Activated T-cell treated with anti-CD3 and anti-CD28 coated beads for 48 hours (primary cell): Measurements from ENCODE around the gene NMB.
"Not testable (repeated sequence)": the region's sequence is repeated elsewhere in the genome, so short reads cannot be mapped to it uniquely, and the experiment has no call there.

Source experiments
- DNase-seq: peaks from one replicate; pipeline ENCODE4 v3.0.0-alpha.2; 2020; ENCODE audit warnings: low read depth

Gene NMB

DNA sequence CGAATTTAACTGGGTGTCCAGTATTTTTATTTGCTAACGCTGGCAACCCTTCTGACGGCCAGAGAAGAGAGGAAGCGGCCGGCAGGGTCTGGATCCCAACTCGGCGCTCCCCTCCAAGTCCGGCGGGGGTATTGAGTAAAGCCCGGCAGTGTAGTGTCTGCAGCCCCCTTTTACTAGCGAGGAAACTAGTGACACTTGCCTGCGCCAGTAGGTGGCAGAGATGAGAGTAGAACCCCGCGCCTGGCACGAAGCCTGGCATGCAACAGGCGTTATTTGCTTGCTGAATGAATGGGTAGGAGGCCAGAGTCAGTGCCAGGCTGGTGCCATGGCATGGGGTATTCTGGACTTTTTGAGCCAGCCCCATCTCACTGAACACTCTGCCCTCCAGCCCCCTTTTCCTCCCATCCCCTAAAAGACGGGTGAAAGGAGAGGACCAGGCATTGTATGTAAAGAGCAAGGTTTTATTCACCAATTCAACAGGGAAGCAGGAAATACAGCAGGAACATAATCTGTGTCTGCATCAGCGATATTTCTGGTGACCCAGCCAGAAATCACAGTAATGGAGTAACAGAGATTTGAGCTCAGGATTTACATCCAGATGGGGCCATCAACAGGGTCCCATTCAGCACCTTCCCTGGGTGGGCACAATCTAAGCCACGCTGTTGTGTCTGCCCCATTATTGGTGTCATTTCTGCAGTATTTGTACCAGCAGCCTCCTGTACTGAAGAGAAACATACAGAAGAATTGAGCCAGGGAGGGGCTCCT, 3.1 kb downstream of the NMB start:
- peak; percentile 68 for DNase-seq

DNA sequence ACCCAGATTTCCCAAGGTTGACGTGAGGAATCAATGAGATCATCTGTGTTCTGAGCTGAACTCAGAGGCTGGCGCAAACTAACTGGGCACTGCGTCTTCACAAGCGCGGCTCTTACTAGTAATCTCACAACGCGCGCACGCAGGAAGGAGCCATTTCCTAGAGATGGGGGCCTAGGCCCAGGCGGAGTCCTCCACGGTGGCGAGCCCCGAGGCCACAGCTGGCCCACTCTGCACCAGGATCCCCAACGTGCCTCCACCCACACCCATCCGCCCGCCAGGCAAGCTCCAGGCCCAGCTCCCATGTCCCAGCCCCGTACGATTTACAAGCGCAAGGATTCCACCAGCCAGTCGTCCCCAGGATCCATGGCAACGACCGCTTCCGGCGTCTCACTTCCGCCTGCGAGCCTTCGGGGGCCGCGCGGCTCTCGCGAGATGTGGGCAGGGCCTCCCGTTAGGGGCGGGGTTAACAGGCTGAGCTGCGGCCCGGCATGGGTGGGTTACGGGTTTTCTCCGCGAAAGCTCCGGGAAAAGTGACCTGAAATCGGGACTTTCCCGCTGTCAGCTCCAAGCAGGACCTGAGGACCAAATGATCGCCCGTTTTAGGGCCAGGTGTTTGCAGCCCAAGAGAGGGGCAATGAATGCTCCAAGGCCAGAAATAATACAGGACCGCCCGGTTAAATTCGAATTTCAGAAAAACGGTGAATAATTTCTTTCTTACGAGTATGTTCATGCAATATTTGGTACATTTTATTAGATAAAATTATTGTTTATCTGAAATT, 3.9 kb downstream of the NMB start, which contains the start of gene WDR73:
WDR73 (minus strand) TSS at position 374 of the 779 bp plus-strand sequence; CDS start at position 365, 9 bp downstream.
- DNase-seq: peak; percentile 96

DNA sequence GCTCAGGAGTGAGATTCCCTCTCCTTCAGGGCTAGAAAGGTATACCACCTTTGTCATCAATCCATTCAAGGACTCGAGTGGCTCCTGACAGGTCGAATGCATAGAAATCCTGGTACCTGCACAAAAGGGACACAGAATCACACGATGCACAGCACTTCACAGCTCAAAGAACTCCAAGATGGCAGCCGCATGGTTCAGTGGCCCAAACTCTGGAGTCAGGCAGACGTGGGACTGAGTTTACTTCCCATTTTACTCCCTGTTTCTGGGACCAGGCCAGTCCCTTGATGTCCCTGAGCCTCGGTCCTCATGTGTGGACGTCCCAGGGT, 4.5 kb downstream of the NMB start:
- DNase-seq: no peak

DNA sequence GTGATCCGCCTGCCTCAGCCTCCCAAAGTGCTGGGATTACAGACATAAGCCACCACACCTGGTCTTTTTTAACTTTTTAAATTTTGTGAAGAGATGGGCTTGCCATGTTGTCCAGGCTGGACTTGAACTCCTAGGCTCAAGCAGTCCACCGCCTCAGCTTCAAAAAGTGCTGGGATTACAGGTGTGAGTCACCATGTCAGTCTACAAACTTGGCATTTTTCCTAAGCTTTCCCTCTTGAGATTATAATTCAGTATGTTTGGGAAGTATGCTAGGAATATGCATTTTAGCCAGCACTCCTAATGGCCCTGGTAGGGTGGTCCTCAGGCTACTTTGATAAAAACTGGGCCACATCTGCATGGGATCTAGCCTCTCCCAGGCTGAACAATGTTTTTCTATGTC, 8.3 kb downstream of the NMB start:
- DNase-seq: no peak

DNA sequence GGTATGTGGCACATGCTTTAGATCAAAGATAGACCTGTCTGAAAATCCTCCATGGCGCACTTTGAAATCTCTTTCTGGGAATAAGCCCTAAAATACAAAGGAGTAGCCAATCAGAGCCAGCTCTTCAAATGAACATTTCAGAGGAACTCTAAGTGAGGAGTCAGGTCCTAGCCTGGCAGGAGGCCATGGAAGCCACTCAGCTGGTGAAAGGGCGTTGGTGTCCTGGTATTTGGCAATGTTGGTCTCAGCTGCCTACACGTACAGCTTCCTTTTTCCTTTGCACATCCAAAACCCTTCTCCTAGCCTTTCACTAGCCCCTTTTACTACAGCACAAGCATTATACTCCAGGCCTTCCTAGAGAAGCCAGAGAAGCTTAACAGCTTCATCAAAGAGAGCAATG, 9.5 kb downstream of the NMB start:
- DNase-seq: no peak

DNA sequence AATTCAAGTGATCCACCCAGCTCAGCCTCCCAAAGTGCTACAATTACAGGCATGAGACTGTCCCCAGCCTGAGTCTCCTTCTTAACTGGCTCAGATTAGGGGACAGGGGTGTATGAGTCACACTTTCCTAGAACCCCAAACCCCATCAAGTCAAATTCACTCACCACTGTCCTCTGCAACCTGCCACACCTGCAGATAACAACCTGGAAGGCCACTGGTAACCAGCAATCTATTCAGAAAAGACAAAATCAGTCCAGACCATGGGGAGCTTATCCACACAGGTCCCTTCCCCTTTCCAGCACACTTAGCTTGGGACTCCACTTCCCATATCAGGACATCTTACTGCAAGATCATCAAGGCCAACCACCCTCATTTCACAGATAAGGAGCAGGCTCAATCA, 10.3 kb downstream of the NMB start:
- DNase-seq: no peak

DNA sequence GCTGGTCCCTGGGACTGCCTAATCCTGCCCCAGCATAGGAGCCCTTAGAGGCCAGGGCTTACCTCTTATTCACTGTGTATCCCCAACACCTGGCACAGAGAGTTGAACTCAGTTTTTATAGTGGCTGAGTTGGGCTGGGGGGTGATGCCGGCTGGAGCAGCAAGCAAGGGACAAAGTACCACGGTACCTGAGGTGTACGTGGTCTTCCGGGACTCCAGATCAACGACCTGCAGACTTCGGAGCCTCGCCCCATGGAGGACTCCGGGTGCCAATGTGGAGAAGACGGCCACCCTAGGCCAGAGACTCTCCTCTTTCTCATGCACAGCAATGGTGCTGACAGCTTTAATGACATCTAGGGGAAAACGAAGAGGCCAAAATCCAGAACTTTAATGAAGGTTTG, 12.0 kb downstream of the NMB start:
- DNase-seq: no peak

DNA sequence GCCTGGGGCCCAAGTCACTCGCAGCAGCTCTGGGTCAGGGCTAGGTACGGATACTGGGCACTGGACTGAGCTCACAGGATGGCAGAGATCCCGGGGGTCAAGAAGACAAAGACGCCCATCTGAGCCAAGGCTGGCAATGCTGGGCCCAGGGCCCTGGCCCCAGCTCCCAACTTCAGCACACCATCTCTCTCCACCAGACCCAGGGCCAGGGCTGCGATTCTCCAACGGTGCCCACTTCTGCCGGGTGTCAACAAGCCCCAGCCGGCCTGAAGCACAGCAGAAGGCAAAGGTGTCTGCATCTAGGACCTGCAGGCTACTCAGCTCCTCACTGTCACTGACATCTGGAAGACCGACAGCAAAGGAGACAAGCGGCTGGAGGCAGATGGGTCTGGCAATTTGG, 12.5 kb downstream of the NMB start:
- DNase-seq: no peak

DNA sequence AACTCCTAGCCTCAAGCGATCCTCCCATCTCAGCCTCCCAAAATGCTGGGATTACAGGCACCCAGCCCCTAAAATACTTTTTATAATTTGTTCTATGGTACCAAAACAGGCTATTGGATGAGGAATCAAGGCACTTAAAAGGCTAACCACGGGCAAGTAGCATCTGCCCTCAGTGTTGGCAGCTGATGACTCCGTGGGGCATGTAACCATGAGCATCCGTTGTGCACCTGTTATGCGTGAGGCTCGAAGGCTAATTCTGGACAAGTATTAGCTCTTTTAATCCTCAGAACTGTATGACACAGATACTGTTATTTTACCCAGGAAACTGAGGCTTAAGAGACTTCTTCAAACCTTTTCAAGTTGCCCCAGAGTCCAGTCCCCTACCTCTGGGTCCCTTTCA, 14.2 kb downstream of the NMB start:
- no peak for DNase-seq

DNA sequence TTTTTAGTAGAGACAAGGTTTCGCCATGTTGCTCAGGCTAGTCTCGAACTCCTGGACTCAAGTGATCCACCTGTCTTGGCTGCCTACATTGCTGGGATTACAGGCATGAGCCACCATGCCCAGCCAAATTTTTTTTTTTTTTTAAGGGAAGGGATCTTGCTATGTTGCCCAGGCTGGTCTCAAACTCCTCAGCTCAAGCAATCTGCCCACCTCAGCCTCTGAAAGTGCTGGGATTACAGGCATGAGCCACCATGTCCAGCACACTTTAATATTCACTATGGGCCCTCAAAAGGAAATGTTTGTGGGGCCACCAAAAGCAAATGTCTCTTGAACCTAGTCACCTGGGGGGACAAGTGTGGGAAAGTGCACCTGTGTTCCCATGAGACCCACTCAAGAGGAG, 15.4 kb downstream of the NMB start:
- not testable (repeated sequence) for DNase-seq

DNA sequence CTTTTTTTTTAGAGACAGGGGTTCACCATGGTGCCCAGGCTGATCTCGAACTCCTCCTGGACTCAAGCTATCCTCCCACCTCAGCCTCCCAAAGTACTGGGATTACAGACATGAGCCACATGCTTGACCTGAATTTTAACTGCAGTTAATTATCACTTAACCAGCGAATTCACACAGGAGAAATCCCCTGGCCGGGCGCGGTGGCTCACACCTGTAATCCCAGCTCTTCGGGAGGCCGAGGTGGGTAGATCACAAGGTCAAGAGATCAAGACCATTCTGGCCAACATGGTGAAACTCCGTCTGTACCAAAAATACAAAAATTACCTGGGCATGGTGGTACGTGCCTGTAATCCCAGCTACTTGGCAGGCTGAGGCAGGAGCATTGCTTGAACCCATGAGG, 16.1 kb downstream of the NMB start:
- DNase-seq: not testable (repeated sequence)

DNA sequence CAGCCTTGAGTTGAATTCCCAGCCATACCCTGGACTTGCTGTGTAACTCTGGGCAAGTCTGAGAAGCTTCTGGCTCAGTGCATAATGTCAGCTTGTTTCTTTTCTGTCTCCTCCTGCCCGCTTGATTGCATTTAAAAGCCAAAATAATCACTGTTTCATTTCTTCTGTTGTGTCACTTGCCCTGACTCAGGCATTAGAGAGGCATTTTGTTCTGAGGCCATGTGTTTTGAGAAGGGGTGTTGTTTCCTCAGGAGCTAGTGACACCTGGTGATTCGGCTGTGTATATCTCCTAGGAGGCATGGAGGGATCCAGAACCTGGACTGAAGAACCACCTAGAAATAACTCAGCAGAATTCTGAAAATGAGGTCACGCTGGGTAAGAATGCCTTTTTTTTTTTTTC, 19.9 kb downstream of the NMB start:
- DNase-seq: no peak

DNA sequence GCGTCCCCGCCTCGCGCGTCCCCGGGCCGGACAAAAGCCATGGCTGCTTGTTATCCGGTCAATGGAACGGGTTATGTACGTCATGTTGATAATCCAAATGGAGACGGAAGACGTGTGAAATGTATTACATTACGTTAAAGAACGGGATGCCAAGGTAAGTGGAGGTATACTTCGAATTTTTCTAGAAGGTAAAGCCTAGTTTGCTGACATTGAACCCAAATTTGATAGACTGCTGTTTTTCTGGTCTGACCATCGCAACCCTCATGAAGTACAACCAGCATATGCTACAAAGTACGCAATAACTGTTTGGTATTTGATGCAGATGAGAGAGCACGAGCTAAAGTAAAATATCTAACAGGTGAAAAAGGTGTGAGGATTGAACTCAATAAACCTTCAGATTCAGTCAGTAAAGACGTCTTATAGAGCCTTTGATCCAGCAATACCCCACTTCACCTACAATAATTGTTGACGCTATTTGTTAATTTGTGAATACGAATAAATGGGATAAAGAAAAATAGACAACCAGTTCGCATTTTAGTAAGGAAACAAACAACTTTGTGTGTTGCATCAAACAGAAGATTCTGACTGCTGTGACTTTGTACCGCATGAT, 23.7 kb downstream of the NMB start:
- DNase-seq: no peak

DNA sequence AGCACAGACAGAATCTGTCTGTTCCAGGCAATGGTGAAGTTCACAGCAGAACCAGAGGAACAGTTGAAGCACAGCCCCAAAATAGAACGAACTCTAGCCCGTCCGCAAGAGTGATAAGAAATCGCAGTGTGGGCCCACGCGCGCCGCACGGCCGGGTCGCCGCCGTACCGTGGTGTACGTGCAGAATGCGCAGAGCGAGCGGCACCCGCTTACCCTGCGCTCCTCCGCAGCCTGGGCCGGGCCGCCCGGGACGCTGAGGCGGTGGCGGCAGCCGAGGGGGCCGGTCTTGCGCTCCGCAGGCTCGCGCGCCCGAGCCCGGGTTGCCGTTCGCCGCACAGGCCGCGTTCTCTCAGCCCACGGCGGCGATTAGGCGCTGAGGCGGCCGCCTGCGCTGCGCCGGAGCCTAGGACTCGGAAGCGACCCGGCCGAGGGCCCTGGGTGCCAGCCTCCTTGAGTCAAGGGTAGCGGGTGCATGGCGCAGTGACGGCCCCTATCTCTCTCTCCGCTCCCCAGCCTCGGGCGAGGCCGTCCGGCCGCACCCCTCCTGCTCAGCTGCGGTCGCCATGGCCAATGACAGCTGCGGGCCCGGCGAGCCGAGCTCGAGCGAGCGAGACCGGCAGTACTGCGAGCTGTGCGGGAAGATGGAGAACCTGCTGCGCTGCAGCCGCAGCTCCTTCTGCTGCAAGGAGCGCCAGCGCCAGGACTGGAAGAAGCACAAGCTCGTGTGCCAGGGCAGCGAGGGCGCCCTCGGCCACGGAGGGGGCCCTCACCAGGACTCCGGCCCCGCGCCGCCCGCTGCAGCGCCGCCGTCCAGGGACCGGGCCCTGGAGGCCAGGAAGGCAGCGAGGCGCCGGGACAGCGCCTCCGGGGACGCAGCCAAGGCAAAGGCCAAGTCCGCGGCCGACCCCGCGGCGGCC, 24.4 kb downstream of the NMB start:
- DNase-seq: peak; percentile 77

DNA sequence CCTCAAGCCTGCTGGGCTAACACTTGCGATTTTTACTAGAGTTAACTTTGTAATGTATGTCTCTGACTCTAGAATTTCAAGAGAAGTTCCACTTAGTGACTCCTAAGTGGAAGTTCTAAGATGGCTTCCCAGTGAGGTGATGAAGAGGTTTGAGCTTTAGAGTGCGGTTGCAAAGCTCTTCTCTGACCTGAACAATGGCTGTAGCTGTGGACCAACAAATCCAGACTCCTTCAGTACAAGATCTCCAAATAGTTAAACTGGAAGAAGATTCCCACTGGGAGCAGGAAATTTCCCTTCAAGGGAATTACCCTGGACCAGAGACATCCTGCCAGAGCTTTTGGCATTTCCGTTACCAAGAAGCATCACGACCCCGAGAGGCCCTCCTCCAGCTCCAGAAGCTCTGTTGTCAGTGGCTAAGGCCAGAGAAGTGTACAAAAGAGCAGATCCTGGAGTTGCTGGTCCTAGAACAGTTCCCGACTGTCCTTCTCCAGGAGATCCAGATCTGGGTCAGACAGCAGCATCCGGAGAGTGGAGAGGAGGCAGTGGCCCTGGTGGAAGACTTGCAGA, 26.2 kb downstream of the NMB start:
- DNase-seq: no peak

DNA sequence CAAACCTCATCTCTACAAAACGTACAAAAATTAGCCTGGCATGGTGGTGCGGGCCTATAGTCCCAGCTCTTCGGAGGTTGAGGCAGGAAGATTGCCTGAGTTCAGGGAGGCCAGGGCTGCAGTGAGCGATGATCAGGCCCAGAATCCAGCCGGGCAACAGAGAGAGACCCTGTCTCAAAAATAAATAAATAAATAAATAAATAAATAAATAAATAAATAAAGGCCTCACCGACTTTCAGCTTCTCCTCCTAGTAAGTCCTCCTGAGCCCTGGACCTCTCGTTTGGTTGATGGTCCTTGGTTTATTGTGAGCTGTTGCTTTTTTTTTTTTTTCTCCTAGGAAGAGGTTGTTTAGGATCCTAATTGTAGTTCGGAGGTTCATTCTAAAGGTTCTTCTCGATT, 29.0 kb downstream of the NMB start:
- no peak for DNase-seq

DNA sequence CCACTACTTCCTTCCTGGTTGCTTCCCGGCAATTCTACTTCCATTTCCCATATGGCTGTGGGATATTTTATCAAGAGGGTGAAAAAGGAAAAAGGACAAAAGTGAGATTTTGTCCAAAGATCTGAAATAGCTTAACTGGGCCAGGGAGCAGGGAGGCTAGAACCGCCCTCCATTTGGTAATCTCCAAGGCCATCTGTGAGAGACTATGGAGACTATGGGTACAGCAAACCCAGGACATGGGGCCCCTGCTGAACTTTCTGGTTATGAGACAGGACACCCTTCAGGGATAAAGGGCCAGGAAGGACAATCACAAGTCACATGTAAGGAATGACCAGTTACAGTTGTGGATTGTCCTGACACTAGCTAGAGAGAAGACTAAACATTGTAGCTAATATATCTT, 32.9 kb downstream of the NMB start:
- no peak for DNase-seq

DNA sequence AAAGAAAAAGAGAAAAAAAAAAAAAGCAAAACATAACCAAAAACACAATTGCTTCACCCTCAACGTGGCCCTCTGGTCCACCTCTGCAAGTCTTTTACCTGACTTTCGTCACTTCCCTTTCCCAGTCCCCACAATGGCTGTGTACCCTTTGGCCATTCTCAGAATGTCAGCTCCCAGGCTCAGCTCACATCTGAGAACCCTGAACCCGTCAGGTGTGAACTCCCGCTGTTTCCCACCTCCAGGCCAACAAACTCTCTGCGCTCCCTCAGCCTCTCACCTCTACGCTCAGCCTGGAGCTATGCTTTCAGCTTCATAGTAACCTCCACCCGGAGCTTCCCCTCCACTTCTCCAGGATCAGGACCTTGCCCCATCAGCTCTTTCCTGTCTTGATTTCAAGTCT, 33.6 kb downstream of the NMB start:
- DNase-seq: no peak

DNA sequence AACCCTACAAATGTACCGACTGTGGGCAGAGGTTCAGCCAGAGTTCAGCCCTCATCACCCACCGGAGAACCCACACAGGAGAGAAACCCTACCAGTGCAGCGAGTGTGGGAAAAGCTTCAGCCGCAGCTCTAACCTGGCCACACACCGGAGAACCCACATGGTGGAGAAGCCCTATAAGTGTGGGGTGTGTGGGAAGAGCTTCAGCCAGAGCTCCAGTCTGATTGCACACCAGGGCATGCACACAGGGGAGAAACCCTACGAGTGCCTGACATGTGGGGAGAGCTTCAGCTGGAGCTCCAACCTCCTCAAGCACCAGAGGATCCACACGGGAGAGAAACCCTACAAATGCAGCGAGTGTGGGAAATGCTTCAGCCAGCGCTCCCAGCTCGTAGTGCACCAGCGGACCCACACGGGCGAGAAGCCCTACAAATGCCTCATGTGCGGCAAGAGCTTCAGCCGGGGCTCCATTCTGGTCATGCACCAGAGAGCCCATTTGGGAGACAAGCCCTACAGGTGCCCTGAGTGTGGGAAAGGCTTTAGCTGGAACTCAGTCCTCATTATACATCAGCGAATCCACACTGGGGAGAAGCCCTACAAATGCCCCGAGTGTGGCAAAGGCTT, 36.5 kb downstream of the NMB start:
- DNase-seq: no peak

DNA sequence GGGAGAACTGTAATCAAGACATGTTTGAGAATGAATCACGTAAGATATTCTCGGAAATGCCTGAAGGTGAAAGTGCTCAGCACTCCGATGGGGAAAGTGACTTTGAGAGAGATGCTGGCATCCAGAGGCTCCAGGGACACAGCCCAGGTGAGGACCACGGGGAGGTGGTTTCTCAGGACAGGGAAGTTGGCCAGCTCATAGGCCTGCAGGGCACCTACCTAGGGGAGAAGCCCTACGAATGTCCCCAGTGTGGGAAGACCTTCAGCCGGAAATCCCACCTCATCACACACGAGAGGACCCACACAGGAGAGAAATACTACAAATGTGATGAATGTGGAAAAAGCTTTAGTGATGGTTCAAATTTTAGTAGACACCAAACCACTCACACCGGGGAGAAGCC, 37.4 kb downstream of the NMB start:
- no peak for DNase-seq

DNA sequence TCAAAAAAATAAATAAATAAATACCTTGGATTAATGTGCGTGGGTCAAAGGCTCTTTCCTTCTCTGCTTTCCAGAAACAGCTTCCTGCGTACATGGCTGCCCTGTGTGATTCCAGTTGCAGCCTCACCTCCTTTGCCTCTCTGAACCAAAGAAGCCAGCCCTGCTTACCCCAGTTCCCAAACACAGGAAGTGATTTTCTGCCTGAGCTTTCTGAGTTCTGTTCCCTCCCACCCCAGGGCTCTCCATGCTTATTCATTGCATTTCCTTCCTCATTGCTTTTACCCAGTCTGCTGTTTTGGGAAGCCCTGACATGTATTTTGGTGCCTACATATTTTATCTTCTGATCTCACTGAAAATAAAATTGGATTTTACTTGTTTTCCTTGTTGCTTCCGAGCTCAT, 41.8 kb downstream of the NMB start:
- no peak for DNase-seq
